SK-N-SH treated with all-trans-retinoic acid at 6 μM for 48 hours (cell line): ENCODE results near the gene MRPL12.

ENCODE experiments used
- ATAC-seq: fragments of 200-7000 bp; cut with Tn5 transposase; 3 replicates; pipeline ENCODE4 v1.9.1; 2020; ENCODE audit warnings: mild to moderate bottlenecking, moderate library complexity
- ARNTL ChIP-seq: fragments of 450-650 bp; formaldehyde crosslinking; IDR thresholded peaks from 2 replicates; pipeline ENCODE4 v1.5.0; 2020; ENCODE audit warnings: low read depth, mild to moderate bottlenecking, moderate library complexity, borderline replicate concordance
- BACH2 ChIP-seq: fragments of 250-450 bp; sonication (Bioruptor Pico); IDR thresholded peaks from 2 replicates; pipeline ENCODE4 v1.9.0; 2021; ENCODE audit warnings: mild to moderate bottlenecking, borderline replicate concordance
- CSDC2 ChIP-seq: fragments of 250-450 bp; sonication (Bioruptor Pico); IDR thresholded peaks from 2 replicates; pipeline ENCODE4 v1.5.0; 2020; ENCODE audit warnings: mild to moderate bottlenecking, moderate library complexity
- ESRRG ChIP-seq: fragments of 250-450 bp; sonication (Bioruptor Pico); IDR thresholded peaks from 2 replicates; pipeline ENCODE4 v1.6.1; 2021; ENCODE audit warnings: mild to moderate bottlenecking
- GLIS3 ChIP-seq: fragments of 250-450 bp; sonication (Bioruptor Pico); IDR thresholded peaks from 2 replicates; pipeline ENCODE4 v1.5.0; 2020; ENCODE audit warnings: mild to moderate bottlenecking, moderate library complexity
- ISL1 ChIP-seq: fragments of 250-450 bp; sonication (Bioruptor Pico); IDR thresholded peaks from 2 replicates; pipeline ENCODE4 v2.1.2; 2022; ENCODE audit warnings: mild to moderate bottlenecking, moderate library complexity
- OSR1 ChIP-seq: fragments of 250-450 bp; sonication (Bioruptor Pico); IDR thresholded peaks from 2 replicates; pipeline ENCODE4 v1.8.0; 2022; ENCODE audit warnings: moderate library complexity, mild to moderate bottlenecking, inconsistent platforms
- PPARA ChIP-seq: fragments of 250-450 bp; sonication (Bioruptor Pico); IDR thresholded peaks from 2 replicates; pipeline ENCODE4 v1.5.0; 2020; ENCODE audit warnings: mild to moderate bottlenecking, borderline replicate concordance
- RARB ChIP-seq: fragments of 250-450 bp; sonication (Bioruptor Pico); IDR thresholded peaks from 2 replicates; pipeline ENCODE4 v1.8.0; 2021; ENCODE audit warnings: mild to moderate bottlenecking, moderate library complexity
- SNAI2 ChIP-seq: fragments of 250-450 bp; sonication (Bioruptor Pico); IDR thresholded peaks from 2 replicates; pipeline ENCODE4 v1.5.0; 2020; ENCODE audit warnings: mild to moderate bottlenecking, moderate library complexity
- TCF4 ChIP-seq: fragments of 250-450 bp; sonication (Bioruptor Pico); IDR thresholded peaks from 2 replicates; pipeline ENCODE4 v1.8.0; 2021; ENCODE audit warnings: mild to moderate bottlenecking, moderate library complexity, borderline replicate concordance
- TOX ChIP-seq: fragments of 250-450 bp; sonication (Bioruptor Pico); IDR thresholded peaks from 2 replicates; pipeline ENCODE4 v1.8.0; 2021; ENCODE audit warnings: mild to moderate bottlenecking, moderate library complexity, borderline replicate concordance
- ZC3H10 ChIP-seq: fragments of 250-450 bp; sonication (Bioruptor Pico); IDR thresholded peaks from 2 replicates; pipeline ENCODE4 v1.5.1; 2021; ENCODE audit warnings: mild to moderate bottlenecking, moderate library complexity
- ZFP3 ChIP-seq: fragments of 250-450 bp; sonication (Bioruptor Pico); IDR thresholded peaks from 2 replicates; pipeline ENCODE4 v1.5.0; 2020; ENCODE audit warnings: mild to moderate bottlenecking, moderate library complexity
- ZFP30 ChIP-seq: fragments of 450-650 bp; formaldehyde crosslinking; IDR thresholded peaks from 2 replicates; pipeline ENCODE4 v1.5.0; 2022; ENCODE audit warnings: mild to moderate bottlenecking, moderate library complexity
- ZNF565 ChIP-seq: fragments of 450-650 bp; formaldehyde crosslinking; conservative IDR thresholded peaks from 2 replicates; pipeline ENCODE4 v1.5.0; 2020; ENCODE audit warnings: low read depth, mild to moderate bottlenecking, moderate library complexity
- ZNF70 ChIP-seq: fragments of 450-650 bp; formaldehyde crosslinking; IDR thresholded peaks from 2 replicates; pipeline ENCODE4 v1.5.0; 2020; ENCODE audit warnings: mild to moderate bottlenecking, moderate library complexity
- ZNF8 ChIP-seq: fragments of 450-650 bp; formaldehyde crosslinking; IDR thresholded peaks from 2 replicates; pipeline ENCODE4 v1.5.0; 2020; ENCODE audit warnings: mild to moderate bottlenecking, moderate library complexity
- TF ChIP-seq, protein P1 (sequence below): fragments of 250-450 bp; sonication (Bioruptor Pico); IDR thresholded peaks from 2 replicates; pipeline ENCODE4 v1.8.0; 2020; ENCODE audit warnings: mild to moderate bottlenecking, moderate library complexity, borderline replicate concordance
- TF ChIP-seq, protein P2 (sequence below): fragments of 250-450 bp; sonication (Bioruptor Pico); IDR thresholded peaks from 2 replicates; pipeline ENCODE4 v1.5.0; 2020; ENCODE audit warnings: mild to moderate bottlenecking, moderate library complexity
- TF ChIP-seq, protein P3 (sequence below): fragments of 250-450 bp; sonication (Bioruptor Pico); IDR thresholded peaks from 2 replicates; pipeline ENCODE4 v1.5.1; 2020; ENCODE audit warnings: low read depth, mild to moderate bottlenecking, moderate library complexity

MRPL12 gene

DNA sequence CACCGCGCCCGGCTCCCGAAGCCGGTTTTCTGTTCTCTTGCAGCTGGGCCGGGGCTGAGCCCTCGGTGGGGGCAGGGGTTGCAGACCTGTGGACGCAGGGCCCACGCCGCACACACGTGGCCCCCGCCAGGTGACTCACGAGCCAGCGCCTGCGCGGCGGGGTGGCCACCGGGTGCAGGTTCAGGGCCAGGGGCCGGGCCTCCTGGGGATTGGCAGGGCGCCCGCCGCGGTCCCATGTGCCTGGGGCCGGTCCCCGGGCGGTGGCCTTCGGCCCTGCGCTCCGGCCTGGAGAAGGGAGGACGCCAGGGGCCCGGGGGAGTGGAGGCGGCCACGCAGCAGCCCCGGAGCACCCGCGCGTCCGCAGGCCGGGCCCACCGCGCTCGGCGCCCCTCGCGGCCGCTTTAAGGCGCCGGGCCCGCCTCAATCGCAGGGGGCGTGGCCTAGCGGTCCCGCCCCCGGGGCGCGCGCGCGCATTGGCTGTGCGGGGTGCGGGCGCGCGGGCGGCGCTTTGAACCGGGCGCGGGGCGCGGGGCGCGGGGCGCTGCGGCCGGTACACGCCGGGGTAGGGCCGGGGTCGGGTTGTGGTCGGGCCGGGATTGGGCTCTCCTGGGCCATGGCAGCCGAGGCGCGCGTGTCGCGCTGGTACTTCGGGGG is 8.8 kb downstream of the MRPL12 start, which contains the start of gene SLC25A10:
SLC25A10 (plus strand) TSS at position 471 of the 654 bp plus-strand sequence; CDS start at position 614, 143 bp downstream.
- peak; percentile 57 for ATAC-seq
- TF ChIP-seq CSDC2: 0 out of 2 replicates have a peak, but pooled peaks have one; percentile 61
- no peak for TF ChIP-seq ZFP30 (CRISPR knock-in tag)
- no peak for TF ChIP-seq ZNF8 (CRISPR knock-in tag)
- no peak for TF ChIP-seq ARNTL (CRISPR knock-in tag)
- no peak for TF ChIP-seq ZNF70 (CRISPR knock-in tag)
- TF ChIP-seq TCF4 (CRISPR knock-in tag): no peak
- no peak for TF ChIP-seq PPARA (CRISPR knock-in tag)
- TF ChIP-seq, protein P1, sequence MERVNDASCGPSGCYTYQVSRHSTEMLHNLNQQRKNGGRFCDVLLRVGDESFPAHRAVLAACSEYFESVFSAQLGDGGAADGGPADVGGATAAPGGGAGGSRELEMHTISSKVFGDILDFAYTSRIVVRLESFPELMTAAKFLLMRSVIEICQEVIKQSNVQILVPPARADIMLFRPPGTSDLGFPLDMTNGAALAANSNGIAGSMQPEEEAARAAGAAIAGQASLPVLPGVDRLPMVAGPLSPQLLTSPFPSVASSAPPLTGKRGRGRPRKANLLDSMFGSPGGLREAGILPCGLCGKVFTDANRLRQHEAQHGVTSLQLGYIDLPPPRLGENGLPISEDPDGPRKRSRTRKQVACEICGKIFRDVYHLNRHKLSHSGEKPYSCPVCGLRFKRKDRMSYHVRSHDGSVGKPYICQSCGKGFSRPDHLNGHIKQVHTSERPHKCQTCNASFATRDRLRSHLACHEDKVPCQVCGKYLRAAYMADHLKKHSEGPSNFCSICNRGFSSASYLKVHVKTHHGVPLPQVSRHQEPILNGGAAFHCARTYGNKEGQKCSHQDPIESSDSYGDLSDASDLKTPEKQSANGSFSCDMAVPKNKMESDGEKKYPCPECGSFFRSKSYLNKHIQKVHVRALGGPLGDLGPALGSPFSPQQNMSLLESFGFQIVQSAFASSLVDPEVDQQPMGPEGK (CRISPR knock-in tag): no peak
- no peak for TF ChIP-seq TOX (CRISPR knock-in tag)
- TF ChIP-seq BACH2: no peak
- no peak for TF ChIP-seq ISL1 (CRISPR knock-in tag)
- peak; percentile 10; the same call in 1 of the 2 replicates for TF ChIP-seq ZC3H10 (CRISPR knock-in tag)
- TF ChIP-seq ESRRG (CRISPR knock-in tag): 0 out of 2 replicates have a peak, but pooled peaks have one; percentile 43
- no peak for TF ChIP-seq SNAI2 (CRISPR knock-in tag)
- TF ChIP-seq OSR1 (CRISPR knock-in tag): no peak
- 0 out of 2 replicates have a peak, but pooled peaks have one; percentile 12 for TF ChIP-seq ZFP3 (CRISPR knock-in tag)
- TF ChIP-seq GLIS3 (CRISPR knock-in tag): no peak

DNA sequence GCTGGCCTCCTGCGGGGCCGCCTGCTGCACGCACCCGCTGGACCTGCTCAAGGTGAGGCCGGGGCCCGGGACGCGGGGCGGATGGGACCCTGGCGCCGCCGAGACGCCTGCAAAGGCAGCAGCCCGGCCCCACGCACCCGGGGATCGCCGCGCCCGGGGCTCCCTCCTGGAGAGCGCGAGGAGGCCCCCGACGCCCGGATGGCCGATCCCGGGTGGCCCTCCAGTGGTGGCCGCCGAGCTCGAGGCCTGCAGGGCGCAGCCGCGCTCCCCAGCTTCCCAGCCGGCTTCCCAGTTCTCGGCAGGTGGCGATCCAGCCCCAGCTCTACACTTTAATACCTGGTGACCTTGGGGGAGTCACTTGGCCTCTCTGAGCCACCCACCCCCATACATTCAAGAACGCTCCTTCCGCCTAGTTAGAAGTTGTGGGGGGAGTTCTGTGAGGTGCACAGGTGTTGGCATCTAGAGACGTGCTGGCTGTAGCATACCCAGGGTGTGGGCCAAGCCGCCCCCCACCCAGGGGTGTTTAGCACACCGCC is 9.4 kb downstream of the MRPL12 start:
- no peak for TF ChIP-seq ZFP30 (CRISPR knock-in tag)
- TF ChIP-seq, protein P2, sequence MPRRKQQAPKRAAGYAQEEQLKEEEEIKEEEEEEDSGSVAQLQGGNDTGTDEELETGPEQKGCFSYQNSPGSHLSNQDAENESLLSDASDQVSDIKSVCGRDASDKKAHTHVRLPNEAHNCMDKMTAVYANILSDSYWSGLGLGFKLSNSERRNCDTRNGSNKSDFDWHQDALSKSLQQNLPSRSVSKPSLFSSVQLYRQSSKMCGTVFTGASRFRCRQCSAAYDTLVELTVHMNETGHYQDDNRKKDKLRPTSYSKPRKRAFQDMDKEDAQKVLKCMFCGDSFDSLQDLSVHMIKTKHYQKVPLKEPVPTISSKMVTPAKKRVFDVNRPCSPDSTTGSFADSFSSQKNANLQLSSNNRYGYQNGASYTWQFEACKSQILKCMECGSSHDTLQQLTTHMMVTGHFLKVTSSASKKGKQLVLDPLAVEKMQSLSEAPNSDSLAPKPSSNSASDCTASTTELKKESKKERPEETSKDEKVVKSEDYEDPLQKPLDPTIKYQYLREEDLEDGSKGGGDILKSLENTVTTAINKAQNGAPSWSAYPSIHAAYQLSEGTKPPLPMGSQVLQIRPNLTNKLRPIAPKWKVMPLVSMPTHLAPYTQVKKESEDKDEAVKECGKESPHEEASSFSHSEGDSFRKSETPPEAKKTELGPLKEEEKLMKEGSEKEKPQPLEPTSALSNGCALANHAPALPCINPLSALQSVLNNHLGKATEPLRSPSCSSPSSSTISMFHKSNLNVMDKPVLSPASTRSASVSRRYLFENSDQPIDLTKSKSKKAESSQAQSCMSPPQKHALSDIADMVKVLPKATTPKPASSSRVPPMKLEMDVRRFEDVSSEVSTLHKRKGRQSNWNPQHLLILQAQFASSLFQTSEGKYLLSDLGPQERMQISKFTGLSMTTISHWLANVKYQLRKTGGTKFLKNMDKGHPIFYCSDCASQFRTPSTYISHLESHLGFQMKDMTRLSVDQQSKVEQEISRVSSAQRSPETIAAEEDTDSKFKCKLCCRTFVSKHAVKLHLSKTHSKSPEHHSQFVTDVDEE: no peak
- no peak; the same call in 1 of the 2 replicates for TF ChIP-seq ARNTL (CRISPR knock-in tag)
- TF ChIP-seq, protein P3, sequence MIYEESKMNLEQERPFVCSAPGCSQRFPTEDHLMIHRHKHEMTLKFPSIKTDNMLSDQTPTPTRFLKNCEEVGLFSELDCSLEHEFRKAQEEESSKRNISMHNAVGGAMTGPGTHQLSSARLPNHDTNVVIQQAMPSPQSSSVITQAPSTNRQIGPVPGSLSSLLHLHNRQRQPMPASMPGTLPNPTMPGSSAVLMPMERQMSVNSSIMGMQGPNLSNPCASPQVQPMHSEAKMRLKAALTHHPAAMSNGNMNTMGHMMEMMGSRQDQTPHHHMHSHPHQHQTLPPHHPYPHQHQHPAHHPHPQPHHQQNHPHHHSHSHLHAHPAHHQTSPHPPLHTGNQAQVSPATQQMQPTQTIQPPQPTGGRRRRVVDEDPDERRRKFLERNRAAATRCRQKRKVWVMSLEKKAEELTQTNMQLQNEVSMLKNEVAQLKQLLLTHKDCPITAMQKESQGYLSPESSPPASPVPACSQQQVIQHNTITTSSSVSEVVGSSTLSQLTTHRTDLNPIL (CRISPR knock-in tag): no peak
- TF ChIP-seq BACH2: no peak
- TF ChIP-seq TCF4 (CRISPR knock-in tag): no peak
- no peak for TF ChIP-seq ZNF565 (CRISPR knock-in tag)
- no peak for TF ChIP-seq ISL1 (CRISPR knock-in tag)
- TF ChIP-seq ESRRG (CRISPR knock-in tag): no peak
- no peak for TF ChIP-seq TOX (CRISPR knock-in tag)
- TF ChIP-seq ZNF8 (CRISPR knock-in tag): no peak
- TF ChIP-seq SNAI2 (CRISPR knock-in tag): no peak
- TF ChIP-seq PPARA (CRISPR knock-in tag): no peak
- TF ChIP-seq CSDC2: no peak
- TF ChIP-seq ZC3H10 (CRISPR knock-in tag): no peak
- ATAC-seq: peak; percentile 52

DNA sequence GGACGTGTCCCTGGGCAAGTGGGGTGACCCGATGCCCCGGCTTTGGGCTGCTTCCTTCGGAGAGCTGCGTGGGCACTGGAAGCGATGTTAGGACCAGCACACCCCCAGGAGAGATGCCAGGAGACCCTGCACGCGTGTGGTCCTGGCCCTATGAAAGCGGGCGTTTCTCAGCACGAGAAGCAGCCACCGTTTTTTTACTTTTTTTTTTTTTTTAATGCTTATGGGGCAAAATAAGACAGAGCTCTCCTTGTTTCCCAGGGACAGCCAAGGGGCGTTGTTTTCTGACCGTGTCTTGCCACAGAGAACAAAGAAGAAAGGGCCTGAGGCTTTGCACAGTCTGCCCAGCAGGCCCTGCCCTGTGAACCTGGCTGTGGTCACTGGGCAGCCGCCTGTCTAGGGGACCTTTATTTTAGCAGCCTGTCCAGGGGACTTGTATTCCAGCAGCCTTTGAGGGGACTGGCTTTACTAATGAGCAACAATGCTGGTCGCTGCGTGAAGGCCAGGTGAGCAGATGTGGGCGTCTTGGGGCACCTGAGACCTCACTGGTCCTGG is 9.9 kb downstream of the MRPL12 start:
- ATAC-seq: peak; percentile 3

More for the DNA sequence above, 9.9 kb downstream of the MRPL12 start:
- no peak for TF ChIP-seq RARB (CRISPR knock-in tag)
- TF ChIP-seq ZNF565 (CRISPR knock-in tag): no peak
- no peak for TF ChIP-seq PPARA (CRISPR knock-in tag)
- TF ChIP-seq ZNF8 (CRISPR knock-in tag): no peak
- no peak for TF ChIP-seq CSDC2
- no peak for TF ChIP-seq BACH2
- TF ChIP-seq ZNF70 (CRISPR knock-in tag): no peak
- TF ChIP-seq, all 23 proteins: peak for 0
